G401 (cell line): ENCODE measurements around the gene KRT14. TPM values are rescaled to one million over a fixed set of nuclear protein-coding genes. Genes with fewer than 3 reads are reported as not detected.
A peak's percentile ranks its signal among the peaks of the same experiment; 100 is the strongest.
"Not testable (repeated sequence)": the region's sequence is repeated elsewhere in the genome, so short reads cannot be mapped to it uniquely, and the experiment has no call there.

Experiments
- DNase-seq: peaks from one replicate; pipeline ENCODE4 v3.0.0-alpha.2; 2015; ENCODE audit warnings: low spot score
- in situ Hi-C: cut with HindIII; loops from 2 replicates; pipeline ENCODE4 v1.10.0; 2016; ENCODE audit warnings: low sequenced_read_pairs, mixed read lengths
- total RNA-seq: library from RNA; depleted of rRNA; stranded (reverse); fragments of >200 nt; shearing (Covaris generic); gene quantifications from 2 replicates; pipeline ENCODE4 v1.2.3, GENCODE V29; 2014

The KRT14 gene
- total RNA-seq, 1 experiment from 2014 or later: not detected

DNA sequence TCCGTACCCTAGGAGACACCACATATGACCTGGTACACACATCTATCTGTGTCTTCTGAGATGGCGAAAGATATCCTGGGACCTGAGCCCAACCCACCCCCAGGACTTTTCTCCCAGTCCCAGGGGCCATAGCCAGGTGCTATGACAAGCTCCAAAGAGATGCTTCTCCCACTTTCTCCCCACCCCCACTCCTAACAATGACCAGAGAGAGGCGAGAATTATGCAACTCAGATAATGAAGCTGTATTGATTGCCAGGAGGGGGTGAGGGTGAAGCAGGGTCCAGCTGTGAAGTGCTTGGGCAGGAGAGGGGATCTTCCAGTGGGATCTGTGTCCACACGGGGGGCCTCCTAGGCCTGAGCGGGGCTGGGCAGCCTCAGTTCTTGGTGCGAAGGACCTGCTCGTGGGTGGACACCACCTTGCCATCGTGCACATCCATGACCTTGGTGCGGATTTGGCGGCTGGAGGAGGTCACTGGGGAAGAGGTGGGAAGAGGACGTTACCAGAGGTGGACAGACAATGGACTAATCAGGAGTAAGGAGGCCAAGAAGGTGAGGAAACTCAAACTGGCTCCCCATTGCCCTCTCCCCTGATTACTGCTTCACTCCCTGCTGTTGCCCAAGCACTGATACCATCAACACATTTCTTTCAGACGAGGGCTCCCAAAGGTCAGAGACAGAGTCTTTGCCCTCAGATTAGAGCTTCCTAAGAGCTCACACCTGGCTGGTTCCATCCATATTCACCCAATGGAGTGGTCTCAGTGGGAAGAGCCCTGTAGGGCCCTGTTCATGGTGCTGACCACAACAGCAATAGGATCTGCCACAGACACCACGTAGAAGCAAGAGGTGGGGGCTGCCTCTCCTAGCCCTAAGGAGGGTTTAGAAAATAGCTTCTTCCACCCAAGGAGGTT, 4.4 kb downstream of the KRT14 start:
- in situ Hi-C loops, DNase-seq: not testable (repeated sequence)

DNA sequence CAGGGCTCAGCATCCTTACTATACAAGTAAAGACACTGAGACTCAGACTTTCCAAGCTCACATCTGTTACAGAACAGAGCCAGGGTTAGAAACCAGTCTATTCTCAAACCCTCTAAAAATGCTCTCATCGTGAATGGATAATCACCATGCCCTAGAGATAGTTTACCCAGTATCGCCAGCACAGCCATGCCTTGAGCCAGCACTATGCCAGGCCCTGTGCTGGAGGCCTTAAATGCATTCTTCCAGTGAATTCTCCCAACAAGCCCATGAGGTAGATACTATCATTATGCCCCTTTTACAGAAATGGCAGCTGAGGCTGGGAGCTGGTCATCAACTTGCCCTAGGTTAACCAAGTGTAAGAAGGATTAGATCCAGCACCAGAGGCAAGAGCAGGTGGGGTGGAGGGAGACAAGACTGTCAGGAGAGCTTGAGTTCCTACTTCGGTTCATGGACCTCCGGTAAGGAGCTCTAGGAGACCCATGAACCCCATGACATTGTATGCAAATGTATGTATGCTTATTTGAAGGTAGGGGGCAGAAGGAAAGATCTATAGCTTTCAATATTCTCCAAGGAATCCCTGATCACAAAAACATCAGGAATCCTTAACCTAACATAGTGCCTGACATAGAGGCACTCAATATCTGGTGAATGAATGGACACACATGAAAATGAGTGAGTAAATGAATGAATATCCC, 5.2 kb downstream of the KRT14 start:
- in situ Hi-C loops: no loop called here

DNA sequence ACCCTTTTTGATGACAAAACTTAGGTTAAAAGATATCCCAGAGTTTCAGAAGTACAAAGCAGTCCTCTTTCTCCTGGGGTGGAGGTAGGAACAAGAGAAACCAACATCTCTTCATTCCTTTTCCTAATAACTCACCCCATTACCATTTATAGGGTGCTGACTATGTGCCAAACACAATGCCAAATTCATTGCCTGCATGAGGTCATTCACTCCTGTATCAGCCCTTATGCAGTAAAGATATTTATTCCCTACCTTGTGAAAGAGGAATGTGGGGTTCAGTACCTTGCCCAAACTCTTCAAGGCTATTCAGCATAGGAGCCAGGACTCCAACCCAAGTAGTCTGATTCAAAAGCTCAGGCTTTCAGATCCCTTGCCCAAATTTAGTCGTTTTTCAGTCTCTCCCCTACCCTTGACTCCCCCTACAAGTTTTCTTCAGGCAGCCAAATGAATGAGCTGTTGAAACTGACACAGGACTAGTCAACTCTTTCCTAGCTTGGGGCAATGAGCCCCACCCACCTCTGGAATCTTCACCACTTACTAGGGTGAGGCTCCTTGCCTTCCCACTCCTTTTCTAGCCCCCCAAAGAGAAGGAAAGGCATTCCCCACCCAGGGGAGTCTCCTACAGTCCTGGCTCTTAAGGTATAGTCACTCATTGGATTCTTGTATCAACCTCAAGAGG, 5.9 kb downstream of the KRT14 start:
- no peak for DNase-seq
- in situ Hi-C loops: no loop called here

More for the DNA sequence above, 5.2 kb downstream of the KRT14 start:
- DNase-seq: no peak

DNA sequence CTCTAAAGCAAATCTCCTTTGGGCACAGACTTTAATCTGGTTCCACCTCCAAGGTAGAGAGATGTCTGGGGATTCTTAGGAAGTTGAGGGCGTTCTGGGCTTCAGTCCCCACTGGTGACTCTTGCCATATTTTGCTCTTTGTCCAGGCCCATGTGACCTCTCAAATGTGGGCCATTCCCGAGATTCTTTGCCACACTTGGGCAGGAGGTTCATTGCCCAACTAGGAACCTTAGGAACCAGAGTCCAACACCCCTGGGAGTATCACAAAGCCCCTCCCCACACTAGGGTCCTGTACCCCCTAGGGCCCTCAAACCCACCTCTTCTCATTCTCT, 6.5 kb downstream of the KRT14 start:
- no peak for DNase-seq
- in situ Hi-C loops: no loop called here

- DNase-seq: peak; percentile 49
- in situ Hi-C loops: no loop called here
These were observed 7.0 kb downstream of the KRT14 start for GRCh38 chr17:41579484-41580243.

GRCh38 chr17:41578971-41579370, 7.7 kb downstream of the KRT14 start:
- in situ Hi-C loops: no loop called here
- no peak for DNase-seq

DNA sequence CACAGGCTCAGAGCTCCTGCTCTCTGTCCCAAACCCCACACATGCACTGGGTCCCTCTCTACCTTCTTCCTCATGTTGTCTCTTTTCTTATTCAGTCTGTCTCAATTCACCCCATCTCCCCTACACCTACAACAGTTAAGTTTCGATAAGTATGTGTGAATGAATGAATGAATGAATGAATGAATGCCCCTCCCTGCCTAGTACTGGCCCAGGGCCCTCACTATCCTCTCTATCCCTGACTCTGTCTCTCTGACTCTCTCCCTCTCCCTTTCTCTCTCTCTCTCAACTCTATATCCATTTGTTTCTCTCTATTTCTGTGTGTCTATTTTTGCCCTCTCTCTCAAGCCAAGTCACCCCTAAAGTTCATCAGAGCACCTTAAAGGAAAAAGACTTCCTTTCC, 8.2 kb downstream of the KRT14 start:
- in situ Hi-C loops: no loop called here
- DNase-seq: no peak

DNA sequence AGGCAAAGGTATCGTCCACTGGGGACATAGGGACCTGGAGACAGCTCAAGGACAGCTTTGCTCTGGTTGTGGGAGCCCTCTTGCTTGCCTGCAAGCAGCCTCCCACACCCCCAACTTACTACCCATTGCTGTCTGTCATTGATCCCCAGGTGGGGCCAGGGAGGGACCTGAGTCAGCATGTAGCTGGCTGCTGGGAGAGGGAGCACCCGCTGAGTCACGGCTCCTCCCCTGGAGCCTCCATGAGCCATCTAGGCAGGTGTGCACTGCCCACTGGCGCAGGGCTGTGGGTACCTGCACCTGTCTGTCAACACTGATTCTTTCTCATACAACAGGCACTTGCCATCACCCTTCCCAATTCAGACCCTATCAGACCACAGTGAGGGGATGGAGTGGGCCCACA, 10.0 kb downstream of the KRT14 start:
- DNase-seq, in situ Hi-C loops: not testable (repeated sequence)

- in situ Hi-C loops: no loop called here
These were observed 11.4 kb downstream of the KRT14 start for GRCh38 chr17:41575336-41575735.

GRCh38 chr17:41571561-41572434, 14.9 kb downstream of the KRT14 start, which contains the start of gene KRT9:
TSS of gene KRT9 (minus strand) at chr17:41572059. CDS start at chr17:41571992, 67 bp downstream.
- in situ Hi-C loops: no loop called here
- no peak for DNase-seq

More at GRCh38 chr17:41575336-41575735, 11.4 kb downstream of the KRT14 start:
- DNase-seq: no peak

- in situ Hi-C loops: no loop called here
- DNase-seq: no peak
These were observed 19.4 kb downstream of the KRT14 start for GRCh38 chr17:41567317-41567716.

DNA sequence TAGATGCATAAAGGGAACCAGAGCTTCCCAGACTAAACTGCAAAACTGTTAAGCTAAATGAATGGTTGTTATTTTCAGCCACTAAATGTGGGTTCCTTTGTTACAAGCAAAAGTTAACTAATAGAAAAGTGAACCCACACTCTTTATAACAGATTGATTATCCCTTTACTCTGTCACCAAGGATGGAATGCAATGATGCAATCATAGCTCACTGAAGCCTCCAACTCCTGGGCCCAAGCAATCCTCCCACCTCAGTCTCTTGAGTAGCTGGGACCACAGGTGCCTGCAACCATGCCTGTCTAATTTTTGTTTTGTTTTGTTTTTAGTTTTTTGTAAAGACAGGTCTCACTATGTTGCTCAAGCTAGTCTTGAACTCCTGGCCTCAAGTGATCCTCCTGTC, 21.4 kb downstream of the KRT14 start:
- in situ Hi-C loops: no loop called here
- DNase-seq: no peak

DNA sequence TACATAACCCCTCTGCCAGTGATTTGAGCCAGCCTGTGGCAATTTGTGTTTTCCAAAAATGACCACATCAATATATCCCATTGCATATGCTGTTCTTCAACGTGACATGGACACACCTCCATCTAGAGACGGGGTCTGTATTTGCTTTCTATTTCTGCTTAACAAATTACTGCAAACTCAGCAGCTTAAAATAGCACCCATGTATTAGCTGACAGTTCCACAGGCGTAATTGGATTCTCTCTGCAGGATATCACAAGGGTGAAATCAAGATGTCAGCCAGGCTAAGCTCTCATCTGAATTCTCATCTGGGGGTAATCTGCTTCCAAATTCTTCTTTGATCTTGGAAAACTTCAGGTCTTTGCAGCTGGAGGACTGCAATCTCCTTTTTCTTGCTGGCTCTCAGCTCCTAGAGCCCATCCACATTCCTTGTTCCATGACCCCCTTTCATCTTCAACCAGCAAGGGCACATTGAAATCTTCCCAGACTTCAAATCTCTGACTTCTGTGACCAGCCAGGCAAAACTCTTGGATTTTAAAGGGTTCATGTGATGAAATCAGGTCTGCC, 23.0 kb downstream of the KRT14 start:
- in situ Hi-C loops: no loop called here
- no peak for DNase-seq

DNA sequence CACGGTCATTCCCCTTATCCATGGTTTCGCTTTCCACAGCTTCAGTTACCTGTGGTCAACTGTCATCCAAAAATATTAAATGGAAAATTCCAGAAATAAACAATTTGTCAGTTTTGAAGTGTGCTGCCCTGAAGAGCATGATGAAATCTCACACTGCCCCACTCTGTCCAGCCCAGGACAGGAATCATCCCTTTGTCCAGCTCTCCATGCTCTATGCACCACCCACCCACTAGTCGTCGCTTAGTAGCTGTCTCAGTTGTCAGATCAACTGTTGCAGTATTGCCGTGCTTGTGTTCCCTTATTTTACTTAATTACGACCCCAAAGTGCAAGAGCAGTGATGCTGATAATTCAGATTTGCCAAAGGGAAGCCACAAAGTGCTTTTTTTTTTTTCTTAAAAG, 25.1 kb downstream of the KRT14 start:
- in situ Hi-C loops: no loop called here
- no peak for DNase-seq

DNA sequence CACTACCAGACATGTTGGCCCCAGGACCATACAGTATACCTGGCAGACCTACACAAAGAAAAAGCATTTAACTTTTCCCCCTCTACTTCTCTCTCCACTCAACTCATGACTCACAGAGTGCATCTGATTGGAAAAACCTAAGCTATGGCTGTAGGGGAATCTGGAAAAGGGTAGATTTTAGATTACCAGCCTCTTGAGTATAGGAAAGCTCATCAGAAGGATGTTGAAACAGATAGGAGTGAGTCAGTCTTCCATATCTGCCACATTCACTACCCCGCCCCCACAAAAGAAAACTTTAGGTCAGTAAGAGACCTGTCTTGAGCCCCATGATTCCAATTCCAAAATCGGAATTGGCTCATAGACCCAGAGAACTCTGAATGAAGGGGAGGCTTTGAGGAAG, 27.1 kb downstream of the KRT14 start:
- no peak for DNase-seq
- in situ Hi-C loops: no loop called here

DNA sequence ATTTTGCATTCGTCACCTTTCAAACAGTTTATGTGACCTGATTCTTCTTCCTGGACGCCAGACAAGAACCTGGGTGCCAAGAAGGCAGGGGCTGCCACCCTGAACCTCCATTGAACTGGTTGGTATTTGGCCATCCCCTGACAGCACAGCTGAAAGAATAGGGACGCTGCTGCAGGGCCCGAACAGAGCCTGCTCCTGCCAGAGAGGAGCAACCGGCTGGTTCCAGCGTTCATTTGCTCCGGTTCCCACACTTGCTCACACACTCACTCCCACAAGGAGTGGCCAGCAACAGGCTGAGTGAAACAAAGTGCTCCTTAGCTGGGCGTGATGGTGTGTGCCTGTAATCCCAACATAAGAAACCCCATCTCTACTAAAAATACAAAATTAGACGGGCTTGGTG, 29.8 kb downstream of the KRT14 start:
- no peak for DNase-seq
- in situ Hi-C loops: no loop called here

- no peak for DNase-seq
- in situ Hi-C loops: no loop called here
These were observed 30.4 kb downstream of the KRT14 start for GRCh38 chr17:41556306-41556705.
